Measurements from ENCODE around the gene KCNQ5.

Gene KCNQ5

GRCh38 chr6:72640615-72640930, 18.7 kb downstream of the KCNQ5 start:
- DNase-seq (ENCODE audit: low read depth), result no peak

- no peak for DNase-seq (ENCODE audit: low read depth)
Observed at GRCh38 chr6:72642435-72642834, 20.6 kb downstream of the KCNQ5 start.

GRCh38 chr6:72643214-72643613, 21.4 kb downstream of the KCNQ5 start:
- no peak for DNase-seq (ENCODE audit: low read depth)

GRCh38 chr6:72646604-72647485, 25.0 kb downstream of the KCNQ5 start:
- DNase-seq (ENCODE audit: low read depth), result no peak

GRCh38 chr6:72647489-72647888, 25.6 kb downstream of the KCNQ5 start:
- DNase-seq (ENCODE audit: low read depth), result no peak

- peak; percentile 54 for DNase-seq (ENCODE audit: low read depth)
Observed at GRCh38 chr6:72649032-72649984, 27.4 kb downstream of the KCNQ5 start.

GRCh38 chr6:72650081-72650745, 28.3 kb downstream of the KCNQ5 start:
- DNase-seq (ENCODE audit: low read depth), result no peak

GRCh38 chr6:72651174-72651573, 29.3 kb downstream of the KCNQ5 start:
- DNase-seq (ENCODE audit: low read depth), result no peak

- DNase-seq (ENCODE audit: low read depth), result no peak
Observed at GRCh38 chr6:72651967-72652956, 30.4 kb downstream of the KCNQ5 start.

- no peak for DNase-seq (ENCODE audit: low read depth)
Observed at GRCh38 chr6:72653026-72653425, 31.2 kb downstream of the KCNQ5 start.

GRCh38 chr6:72654071-72654621, 32.3 kb downstream of the KCNQ5 start:
- DNase-seq (ENCODE audit: low read depth), result no peak

GRCh38 chr6:72657407-72658197, 35.7 kb downstream of the KCNQ5 start:
- DNase-seq (ENCODE audit: low read depth), result peak; percentile 18

- DNase-seq (ENCODE audit: low read depth), result no peak
Observed at GRCh38 chr6:72659754-72660153, 37.9 kb downstream of the KCNQ5 start.

GRCh38 chr6:72661411-72661810, 39.5 kb downstream of the KCNQ5 start:
- DNase-seq (ENCODE audit: low read depth), result no peak

- DNase-seq (ENCODE audit: low read depth), result no peak
Observed at GRCh38 chr6:72665599-72665998, 43.7 kb downstream of the KCNQ5 start.

GRCh38 chr6:72669324-72669723, 47.5 kb downstream of the KCNQ5 start:
- DNase-seq (ENCODE audit: low read depth), result no peak

- no peak for DNase-seq (ENCODE audit: low read depth)
Observed at GRCh38 chr6:72672906-72673305, 51.0 kb downstream of the KCNQ5 start.

- DNase-seq (ENCODE audit: low read depth), result no peak
Observed at GRCh38 chr6:72674842-72675241, 53.0 kb downstream of the KCNQ5 start.

GRCh38 chr6:72675396-72675795, 53.5 kb downstream of the KCNQ5 start:
- DNase-seq (ENCODE audit: low read depth), result no peak

- DNase-seq (ENCODE audit: low read depth), result no peak
Observed at GRCh38 chr6:72676995-72677394, 55.1 kb downstream of the KCNQ5 start.

Data from fibroblast of the conjunctiva (primary cell).